Stomach (tissue), 9 donors: ENCODE results near the gene TWF2. TPM values are rescaled to one million over a fixed set of nuclear protein-coding genes. Genes with fewer than 3 reads are reported as not detected.

Experiments used
- DNase-seq, 2 donors: peaks; one replicate each; pipeline versions ENCODE4 v3.0.0 to v3.0.0-alpha.2; 2013 to 2019
- H3K27ac ChIP-seq, 5 donors: fragments of 200-600 bp in 4 of 5; sonication (generic) in 4 of 5; one replicate each; pipeline ENCODE4 v1.5.1; 2013 to 2019; ENCODE audit warnings: mild to moderate bottlenecking in 1 of 5, moderate library complexity in 1 of 5
- H3K27me3 ChIP-seq, 3 donors: fragments of 200-600 bp; sonication (generic); one replicate each; pipeline ENCODE4 v1.5.1; 2017 to 2019; ENCODE audit warnings: mixed run types in 1 of 3
- H3K36me3 ChIP-seq, 4 donors: fragments of 200-600 bp; sonication (generic); 1 replicate in 3 of 4; 2 replicates in 1 of 4; pipeline ENCODE4 v1.5.1; 2016 to 2019
- H3K4me1 ChIP-seq, 4 donors: fragments of 200-600 bp; sonication (generic); one replicate each; pipeline ENCODE4 v1.5.1; 2016 to 2019
- H3K4me3 ChIP-seq, 4 donors: fragments of 200-600 bp; sonication (generic) in 3 of 4; one replicate each; pipeline ENCODE4 v1.5.1; 2016 to 2019; ENCODE audit warnings: mild to moderate bottlenecking in 1 of 4
- H3K9me3 ChIP-seq, 4 donors: fragments of 200-600 bp; sonication (generic); one replicate each; pipeline ENCODE4 v1.5.1; 2016 to 2019
- EP300 ChIP-seq: sonication (generic); formaldehyde crosslinking; IDR thresholded peaks from one replicate; pipeline ENCODE4 v1.6.1; 2017; ENCODE audit warnings: antibody characterized with exemption
- POLR2A ChIP-seq, 4 donors: fragments of 450-650 bp; IDR thresholded peaks; one replicate each; pipeline ENCODE4 v1.6.1; 2016; ENCODE audit warnings: antibody characterized with exemption in 4 of 4, control low read depth in 2 of 4, mild to moderate bottlenecking in 1 of 4, moderate library complexity in 1 of 4
- POLR2AphosphoS5 ChIP-seq, 3 donors: sonication (generic); formaldehyde crosslinking; IDR thresholded peaks; one replicate each; pipeline ENCODE4 v1.6.1; 2016; ENCODE audit warnings: antibody characterized with exemption in 3 of 3
- WGBS, 5 donors: extraction: QIAGEN DNeasy Blood & Tissue Kit in 3 of 5; methylation state at CpG; one replicate each; pipeline versions ENCODE4 v1.1.5 to v1.1.7; 2013 to 2018; 5-methylcytosine and 5-hydroxymethylcytosine counted together
- intact Hi-C: fragments of 100-400 bp; cut with DNase I; formaldehyde crosslinking; loops from one replicate; pipeline ENCODE4 v1.15.1; 2023; ENCODE audit warnings: low total_unique reads
- polyA plus RNA-seq, 3 donors: library from polyadenylated mRNA; stranded (reverse); fragments of 200-250 nt; gene quantifications; one replicate each; pipeline ENCODE4 v1.2.3, GENCODE V29; 2013
- total RNA-seq, 5 donors: library from RNA; depleted of rRNA; stranded (reverse); fragments of >200 nt; gene quantifications; one replicate each; pipeline versions ENCODE4 v1.1.0 to v1.2.3, GENCODE V29; 2014 to 2016
- TF ChIP-seq, protein P1 (sequence below), 7 experiments: fragments of 450-650 bp in 4 of 7; fragments of 200-600 bp in 3 of 7; sonication (generic) in 3 of 7; IDR thresholded peaks; one replicate each; pipeline ENCODE4 v1.5.1; 2016 to 2019; ENCODE audit warnings: antibody characterized with exemption in 7 of 7, control low read depth in 2 of 7, mild to moderate bottlenecking in 1 of 7
- donor health status: healthy with polysubstance abuse.
- donor health status: Bipolar disorder and iron deficiency.
- donor health status: healthy.

Gene TWF2
- total and polyA plus RNA-seq, 8 donors, result 18.7 to 237 (median 40.0) TPM

DNA sequence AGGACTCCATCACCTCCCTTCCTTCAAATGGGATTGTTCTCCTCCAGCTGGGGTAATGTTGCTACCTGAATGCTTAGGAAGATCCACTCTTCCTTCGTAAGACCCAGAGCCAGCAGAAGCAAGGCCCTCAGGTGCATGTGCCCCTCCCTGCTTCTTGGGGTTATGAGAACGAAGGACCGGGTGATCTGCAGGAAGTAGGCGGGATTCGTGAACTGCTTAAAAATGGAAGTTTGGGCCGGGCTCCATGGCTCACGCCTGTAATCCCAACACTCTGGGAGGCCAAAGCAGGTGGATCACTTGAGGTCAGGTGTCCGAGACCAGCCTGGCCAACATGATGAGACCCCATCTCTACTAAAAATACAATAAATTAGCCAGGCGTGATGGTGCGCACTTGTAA, 21.6 kb downstream of the TWF2 start:
- Histone ChIP-seq H3K4me1 (peaks cover 45 to 80% (median 56%) of the 10 kb centered on the region in 4 donors), H3K27me3 (no peaks in the 10 kb centered on the region), H3K27ac (peak overlapping the region; percentile 81 to 94 (median 86)), H3K36me3 (peaks cover 33 to 44% (median 34%) of the 10 kb centered on the region in 4 donors), H3K4me3 (no peak overlapping the region), H3K9me3 (no peaks in the 10 kb centered on the region)
- TF ChIP-seq POLR2AphosphoS5 (IDR thresholded peaks at IDR 0.05), result no peak
- no peak for TF ChIP-seq EP300
- TF ChIP-seq, protein P1, sequence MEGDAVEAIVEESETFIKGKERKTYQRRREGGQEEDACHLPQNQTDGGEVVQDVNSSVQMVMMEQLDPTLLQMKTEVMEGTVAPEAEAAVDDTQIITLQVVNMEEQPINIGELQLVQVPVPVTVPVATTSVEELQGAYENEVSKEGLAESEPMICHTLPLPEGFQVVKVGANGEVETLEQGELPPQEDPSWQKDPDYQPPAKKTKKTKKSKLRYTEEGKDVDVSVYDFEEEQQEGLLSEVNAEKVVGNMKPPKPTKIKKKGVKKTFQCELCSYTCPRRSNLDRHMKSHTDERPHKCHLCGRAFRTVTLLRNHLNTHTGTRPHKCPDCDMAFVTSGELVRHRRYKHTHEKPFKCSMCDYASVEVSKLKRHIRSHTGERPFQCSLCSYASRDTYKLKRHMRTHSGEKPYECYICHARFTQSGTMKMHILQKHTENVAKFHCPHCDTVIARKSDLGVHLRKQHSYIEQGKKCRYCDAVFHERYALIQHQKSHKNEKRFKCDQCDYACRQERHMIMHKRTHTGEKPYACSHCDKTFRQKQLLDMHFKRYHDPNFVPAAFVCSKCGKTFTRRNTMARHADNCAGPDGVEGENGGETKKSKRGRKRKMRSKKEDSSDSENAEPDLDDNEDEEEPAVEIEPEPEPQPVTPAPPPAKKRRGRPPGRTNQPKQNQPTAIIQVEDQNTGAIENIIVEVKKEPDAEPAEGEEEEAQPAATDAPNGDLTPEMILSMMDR (IDR thresholded peaks at IDR 0.05), result no peak
- no peak for TF ChIP-seq POLR2A (IDR thresholded peaks at IDR 0.05)
- no peak for DNase-seq
- intact Hi-C loops, result no loop called here
- 37 to 44% (median 39%) methylated on average over 10 of the region's 10 CpGs for WGBS, 5 donors

DNA sequence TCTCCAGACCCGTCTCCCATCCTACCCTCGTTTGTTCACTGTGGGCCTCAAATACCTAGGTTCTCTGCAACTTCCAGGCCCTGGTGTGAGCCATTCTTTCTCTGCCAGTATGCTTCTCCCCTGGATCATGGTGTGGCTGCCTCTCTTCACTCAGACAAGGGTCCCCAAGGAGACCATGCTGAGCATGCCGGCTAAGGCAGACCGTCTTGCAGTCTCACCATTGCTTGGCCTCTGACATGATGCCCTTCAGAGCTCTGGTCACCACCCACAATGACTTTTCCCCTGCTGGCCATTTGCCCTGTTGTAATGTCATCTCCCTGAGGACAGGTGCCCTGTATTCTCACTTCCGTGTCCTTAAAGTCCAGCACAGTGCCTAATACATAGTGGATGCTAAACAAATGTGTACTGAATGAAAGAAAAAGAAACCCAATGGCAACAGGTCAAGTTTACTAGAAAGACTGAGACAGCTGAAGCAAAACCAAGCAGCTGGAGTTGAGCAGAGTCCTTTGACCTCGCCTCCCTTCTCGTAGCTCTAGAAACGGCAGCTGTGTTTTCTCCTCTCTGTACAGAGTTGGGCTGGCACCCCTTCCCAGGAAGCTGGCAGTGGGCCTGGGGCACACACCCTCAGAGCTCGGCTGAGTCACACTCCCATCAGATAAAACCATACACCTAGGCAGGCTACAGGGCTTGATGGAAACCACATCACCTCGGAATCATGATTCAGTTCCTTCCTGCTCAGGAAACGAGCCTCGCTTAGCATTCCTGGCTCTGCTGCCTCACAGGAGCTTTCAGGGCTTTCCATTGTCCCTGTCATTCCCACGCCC, 22.2 kb downstream of the TWF2 start:
- DNase-seq, result peak; percentile 95 to 97
- H3K27ac ChIP-seq, result peak overlapping the region; percentile 81 to 94 (median 86)
- H3K4me1 ChIP-seq, result peaks cover 45 to 79% (median 54%) of the 10 kb centered on the region in 4 donors
- no peaks in the 10 kb centered on the region for H3K9me3 ChIP-seq
- 16 to 27% (median 24%) methylated on average over 13 of the region's 13 CpGs for WGBS, 5 donors
- H3K27me3 ChIP-seq, result no peaks in the 10 kb centered on the region
- H3K4me3 ChIP-seq, result no peak overlapping the region
- TF ChIP-seq EP300 (no peak), POLR2A (IDR thresholded peaks at IDR 0.05) (no peak), POLR2AphosphoS5 (IDR thresholded peaks at IDR 0.05) (peak in 2 of 3 donors; percentile 88)
- TF ChIP-seq, protein P1 (IDR thresholded peaks at IDR 0.05), result no peak
- peaks cover 40 to 49% (median 40%) of the 10 kb centered on the region in 4 donors for H3K36me3 ChIP-seq
- intact Hi-C loops, result no loop called here

DNA sequence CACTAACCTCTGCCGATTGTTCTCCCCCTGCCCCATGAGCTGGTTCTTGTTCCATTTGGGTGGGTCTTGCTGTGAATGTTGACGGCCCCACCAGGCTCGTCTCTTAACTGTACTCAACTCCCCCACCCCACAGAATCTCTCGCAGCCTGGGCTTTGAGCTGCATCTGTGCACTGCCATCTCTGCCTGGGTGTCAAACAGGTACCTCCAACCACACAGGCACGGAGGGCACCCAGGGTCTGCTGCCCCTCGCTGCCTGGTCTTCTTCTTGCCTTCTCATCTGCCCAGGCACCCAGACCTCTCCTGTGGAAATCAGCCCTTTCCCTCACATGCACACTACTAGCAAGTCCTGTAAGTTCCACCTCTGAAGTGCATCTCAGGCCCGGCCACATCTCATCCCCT, 23.6 kb downstream of the TWF2 start:
- Histone ChIP-seq H3K27me3 (no peaks in the 10 kb centered on the region), H3K9me3 (no peaks in the 10 kb centered on the region), H3K36me3 (peaks cover 51 to 57% (median 54%) of the 10 kb centered on the region in 4 donors), H3K4me1 (peaks cover 41 to 78% (median 49%) of the 10 kb centered on the region in 4 donors), H3K27ac (peak overlapping the region in 3 of 5 donors; percentile 85 to 94 (median 90)), H3K4me3 (no peak overlapping the region)
- peak in 1 of 2 donors; percentile 1 for DNase-seq
- intact Hi-C loops, result no loop called here
- 94 to 98% (median 95%) methylated on average over 7 of the region's 7 CpGs for WGBS, 5 donors
- TF ChIP-seq POLR2A (IDR thresholded peaks at IDR 0.05) (no peak), POLR2AphosphoS5 (IDR thresholded peaks at IDR 0.05) (no peak), EP300 (no peak)
- TF ChIP-seq, protein P1 (IDR thresholded peaks at IDR 0.05), result no peak

DNA sequence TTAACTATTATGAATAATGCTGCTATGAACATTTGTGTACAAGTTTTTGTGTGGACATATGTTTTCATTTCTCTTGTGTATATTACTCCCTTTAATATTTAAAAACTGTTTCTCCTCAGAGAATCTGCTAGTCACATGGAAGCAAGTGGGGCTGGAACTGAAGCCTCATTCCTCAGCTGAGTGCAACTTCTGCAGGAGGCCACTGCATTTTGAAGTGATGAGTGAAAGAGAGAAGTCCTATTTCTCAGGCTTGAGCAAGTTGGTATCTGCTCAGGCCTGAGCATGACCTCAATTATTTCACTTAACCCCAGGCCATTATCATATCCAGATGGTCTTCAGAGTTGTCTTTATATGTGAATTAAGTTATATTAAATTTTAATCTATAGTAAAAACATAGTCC, 25.1 kb downstream of the TWF2 start:
- H3K4me3 ChIP-seq, result no peak overlapping the region
- H3K27me3 ChIP-seq, result no peaks in the 10 kb centered on the region
- DNase-seq, result no peak
- peaks cover 29 to 71% (median 39%) of the 10 kb centered on the region in 4 donors for H3K4me1 ChIP-seq
- H3K9me3 ChIP-seq, result no peaks in the 10 kb centered on the region
- H3K27ac ChIP-seq, result no peak overlapping the region
- H3K36me3 ChIP-seq, result peaks cover 65 to 72% (median 69%) of the 10 kb centered on the region in 4 donors
- TF ChIP-seq, protein P1 (IDR thresholded peaks at IDR 0.05), result no peak
- TF ChIP-seq POLR2A (IDR thresholded peaks at IDR 0.05), result no peak
- no peak for TF ChIP-seq POLR2AphosphoS5 (IDR thresholded peaks at IDR 0.05)
- TF ChIP-seq EP300, result no peak
- intact Hi-C loops, result no loop called here
